Cardiac muscle cell (in vitro differentiated cells and primary cell): ENCODE measurements around the gene POLR1D. TPM values are rescaled to one million over a fixed set of nuclear protein-coding genes. Genes with fewer than 3 reads are reported as not detected.

Experiments
- DNase-seq, 2 donors: peaks; one replicate each; pipeline versions ENCODE4 v3.0.0 to v3.0.0-alpha.2; 2010 to 2017; ENCODE audit warnings: low read depth in 1 of 2, low spot score in 1 of 2
- H3K27ac ChIP-seq: fragments of 200-600 bp; sonication (generic); 2 replicates; pipeline ENCODE4 v1.5.1; 2016
- H3K27me3 ChIP-seq: fragments of 200-600 bp; sonication (generic); 2 replicates; pipeline ENCODE4 v1.6.0; 2016; ENCODE audit warnings: control low read depth
- H3K36me3 ChIP-seq: fragments of 200-600 bp; sonication (generic); 2 replicates; pipeline ENCODE4 v1.5.1; 2016; ENCODE audit warnings: control low read depth
- H3K4me1 ChIP-seq: fragments of 200-600 bp; sonication (generic); 2 replicates; pipeline ENCODE4 v1.8.1; 2017; ENCODE audit warnings: low read depth, mild to moderate bottlenecking, mixed run types
- H3K4me3 ChIP-seq: fragments of 200-600 bp; sonication (generic); 2 replicates; pipeline ENCODE4 v1.5.1; 2016; ENCODE audit warnings: mild to moderate bottlenecking
- H3K9me3 ChIP-seq: fragments of 200-600 bp; sonication (generic); 2 replicates; pipeline ENCODE4 v1.5.1; 2017; ENCODE audit warnings: low read depth, mild to moderate bottlenecking, control low read depth
- CTCF ChIP-seq: IDR thresholded peaks from 2 replicates; pipeline ENCODE4 v1.5.1; 2012; ENCODE audit warnings: low read depth, mild to moderate bottlenecking, low read length
- polyA plus RNA-seq: library from polyadenylated mRNA; unstranded; fragments of >200 nt; fragmentation: Nextera tagmentation; extraction: Ambion mirVana; gene quantifications from 2 replicates; pipeline ENCODE4 v1.2.1, GENCODE V29; 2016
- total RNA-seq: library from RNA; depleted of rRNA; stranded (reverse); fragments of >200 nt; gene quantifications from 2 replicates; pipeline ENCODE4 v1.2.3, GENCODE V29; 2016

The POLR1D gene
- total and polyA plus RNA-seq, 2 experiments from 2014 or later = 101 to 116 TPM

DNA sequence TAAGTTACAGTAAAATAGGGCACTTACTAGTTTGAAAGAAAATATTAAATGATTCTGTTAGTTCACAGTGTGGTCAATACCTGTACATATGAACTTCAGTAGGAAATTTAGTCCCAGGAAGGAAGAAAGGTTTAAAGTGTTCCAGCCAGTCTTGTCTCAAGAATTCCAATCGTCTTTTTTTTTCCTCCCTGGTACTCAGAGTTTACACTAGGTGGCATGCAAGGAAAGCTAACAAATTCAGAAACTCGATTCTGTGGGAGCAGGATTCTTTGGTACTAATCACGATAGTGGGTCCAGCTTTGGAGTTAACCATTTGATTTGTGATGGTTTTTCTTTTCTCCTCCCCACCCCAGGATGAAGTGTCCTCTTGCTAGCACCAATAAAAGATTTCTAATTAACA is 43.6 kb downstream of the POLR1D start:
- TF ChIP-seq CTCF = peak; percentile 21
- H3K27ac ChIP-seq = no peak overlapping the region
- H3K27me3 ChIP-seq = no peaks in the 10 kb centered on the region
- H3K4me3 ChIP-seq = no peak overlapping the region
- DNase-seq = peak in 1 of 2 donors; percentile 34
- no peaks in the 10 kb centered on the region for H3K9me3 ChIP-seq
- peaks cover 3% of the 10 kb centered on the region for H3K36me3 ChIP-seq
- peaks cover 31% of the 10 kb centered on the region for H3K4me1 ChIP-seq

- Histone ChIP-seq H3K9me3 (no peaks in the 10 kb centered on the region), H3K36me3 (peaks cover 3% of the 10 kb centered on the region), H3K4me1 (peaks cover 31% of the 10 kb centered on the region), H3K4me3 (no peak overlapping the region), H3K27me3 (no peaks in the 10 kb centered on the region), H3K27ac (no peak overlapping the region)
- no peak for TF ChIP-seq CTCF
- DNase-seq = no peak
Observed at GRCh38 chr13:27665761-27666160, 44.1 kb downstream of the POLR1D start.

DNA sequence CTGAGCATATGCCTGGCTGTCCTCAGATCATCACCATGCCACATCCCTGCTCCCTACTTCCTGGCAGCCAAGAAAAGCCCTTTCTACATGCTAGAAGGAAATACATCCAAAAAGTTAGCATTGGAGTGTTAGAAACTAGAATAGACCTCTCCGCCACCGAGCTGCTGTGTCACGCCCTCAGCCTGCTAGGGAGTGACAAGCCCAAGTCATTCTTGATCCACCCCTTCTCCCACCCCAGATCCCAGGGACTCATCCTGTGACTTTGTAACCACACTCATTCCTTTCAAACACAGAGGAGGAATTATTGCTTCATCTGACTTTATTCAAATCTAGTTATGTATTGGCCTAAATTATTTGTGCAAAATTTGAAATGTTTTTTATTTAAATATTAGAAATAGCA is 45.3 kb downstream of the POLR1D start:
- peaks cover 3% of the 10 kb centered on the region for H3K36me3 ChIP-seq
- DNase-seq = no peak
- no peaks in the 10 kb centered on the region for H3K27me3 ChIP-seq
- H3K4me3 ChIP-seq = no peak overlapping the region
- H3K27ac ChIP-seq = peak overlapping the region; percentile 72
- H3K4me1 ChIP-seq = peaks cover 31% of the 10 kb centered on the region
- TF ChIP-seq CTCF = no peak
- H3K9me3 ChIP-seq = no peaks in the 10 kb centered on the region

GRCh38 chr13:27667946-27668345 is 46.3 kb downstream of the POLR1D start:
- H3K36me3 ChIP-seq = peaks cover 3% of the 10 kb centered on the region
- H3K27me3 ChIP-seq = no peaks in the 10 kb centered on the region
- peaks cover 27% of the 10 kb centered on the region for H3K4me1 ChIP-seq
- no peaks in the 10 kb centered on the region for H3K9me3 ChIP-seq
- H3K4me3 ChIP-seq = no peak overlapping the region
- peak; percentile 63 to 65 for DNase-seq
- H3K27ac ChIP-seq = peak overlapping the region; percentile 72
- TF ChIP-seq CTCF = no peak

DNA sequence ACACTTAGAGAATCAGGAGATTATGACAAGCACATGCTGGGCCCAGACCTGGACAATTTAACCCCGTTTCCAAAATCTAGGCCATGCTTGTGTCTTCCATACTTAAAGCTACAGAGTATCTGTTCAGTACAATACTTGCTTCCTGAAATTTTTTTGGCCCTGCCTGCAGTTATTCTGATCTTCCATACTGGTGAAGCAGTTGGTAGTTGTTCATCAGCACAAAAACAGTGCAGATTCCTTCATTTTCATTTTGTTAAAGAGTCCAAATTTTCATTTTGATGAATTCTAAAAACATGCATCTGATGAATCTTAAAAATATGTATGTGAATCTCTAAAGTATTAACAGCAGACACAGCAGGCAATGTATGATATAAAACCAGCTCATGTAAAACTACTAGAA is 49.2 kb downstream of the POLR1D start:
- no peak for TF ChIP-seq CTCF
- no peak for DNase-seq
- Histone ChIP-seq H3K27ac (no peak overlapping the region), H3K4me1 (peaks cover 12% of the 10 kb centered on the region), H3K9me3 (no peaks in the 10 kb centered on the region), H3K27me3 (no peaks in the 10 kb centered on the region), H3K4me3 (no peak overlapping the region), H3K36me3 (peaks cover under 1% of the 10 kb centered on the region)

DNA sequence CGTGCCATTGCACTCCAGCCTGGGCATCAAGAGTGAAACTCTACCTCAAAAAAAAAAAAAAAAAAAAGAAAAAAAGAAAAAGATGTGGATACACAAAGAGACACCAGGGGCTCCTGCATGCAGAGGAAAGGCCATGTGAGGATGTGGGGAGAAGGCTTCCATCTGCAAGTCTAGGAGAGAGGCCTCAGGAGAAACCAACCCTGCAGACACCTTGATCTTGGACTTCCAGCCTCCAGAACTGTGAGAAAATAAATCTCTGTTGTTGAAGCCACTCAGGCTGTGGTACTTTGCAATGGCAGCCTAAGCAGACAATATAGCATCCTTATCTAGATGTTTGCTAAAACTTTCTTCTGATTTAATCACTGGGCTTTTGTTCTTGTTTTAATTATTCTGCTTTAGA is 50.3 kb downstream of the POLR1D start:
- Histone ChIP-seq H3K4me1 (peaks cover 12% of the 10 kb centered on the region), H3K27me3 (no peaks in the 10 kb centered on the region), H3K27ac (no peak overlapping the region), H3K9me3 (no peaks in the 10 kb centered on the region), H3K36me3 (no peaks in the 10 kb centered on the region), H3K4me3 (no peak overlapping the region)
- TF ChIP-seq CTCF = no peak
- DNase-seq = no peak
